Measurements from ENCODE around the gene SPTSSA. TPM values are rescaled to one million over a fixed set of nuclear protein-coding genes. Genes with fewer than 3 reads are reported as not detected.
A peak's percentile ranks its signal among the peaks of the same experiment; 100 is the strongest.
"Not testable (repeated sequence)": the region's sequence is repeated elsewhere in the genome, so short reads cannot be mapped to it uniquely, and the experiment has no call there.

Gene SPTSSA, protein sequence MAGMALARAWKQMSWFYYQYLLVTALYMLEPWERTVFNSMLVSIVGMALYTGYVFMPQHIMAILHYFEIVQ
- 8.0 and 14.2 TPM in 2 replicates for total RNA-seq (2014; rRNA removed; shearing (Covaris generic))

GRCh38 chr14:34462132-34462893 is at the start of gene SPTSSA:
Gene SPTSSA, minus strand, starts transcription at chr14:34462240. Its CDS starts 33 bp downstream, at chr14:34462207.
- DNase-seq (ENCODE audit: low read depth) = peak; percentile 97

GRCh38 chr14:34507884-34508283 is 45.8 kb upstream of the SPTSSA start:
- no peak for DNase-seq (ENCODE audit: low read depth)

- DNase-seq (ENCODE audit: low read depth) = peak; percentile 14
Measured at GRCh38 chr14:34507459-34507858, 45.4 kb upstream of the SPTSSA start.

DNA sequence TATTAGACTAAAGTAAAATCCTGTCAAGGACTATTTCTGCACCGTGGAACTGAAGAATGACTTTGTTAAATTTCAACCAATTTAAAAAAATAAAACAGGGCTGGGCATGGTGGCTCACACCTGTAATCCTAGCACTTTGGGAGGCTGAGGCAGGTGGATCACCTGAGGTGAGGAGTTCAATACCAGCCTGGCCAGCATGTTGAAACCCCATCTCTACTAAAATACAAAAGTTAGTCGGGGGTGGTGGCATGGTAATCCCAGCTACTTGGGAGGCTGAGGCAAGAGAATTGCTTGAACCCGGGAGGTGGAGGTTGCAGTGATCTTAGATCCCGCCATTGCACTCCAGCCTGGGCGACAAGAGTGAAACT is 43.1 kb upstream of the SPTSSA start:
- not testable (repeated sequence) for DNase-seq (ENCODE audit: low read depth)

DNA sequence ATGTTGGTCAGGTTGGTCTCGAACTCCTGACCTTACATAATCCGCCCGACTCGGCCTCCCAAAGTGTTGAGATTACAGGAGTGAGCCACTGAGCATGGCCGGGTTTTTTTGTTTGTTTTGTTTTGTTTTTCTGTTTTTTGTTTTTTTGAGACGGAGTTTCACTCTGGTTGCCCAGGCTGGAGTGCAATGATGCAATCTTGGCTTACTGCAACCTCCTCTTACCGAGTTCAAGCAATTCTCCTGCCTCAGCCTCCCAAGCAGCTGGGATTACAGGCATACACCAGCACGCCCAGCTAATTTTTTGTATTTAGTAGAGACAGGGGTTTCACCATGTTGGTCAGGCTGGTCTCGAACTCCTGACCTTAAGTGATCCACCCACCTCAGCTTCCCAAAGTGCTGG is 42.0 kb upstream of the SPTSSA start:
- DNase-seq (ENCODE audit: low read depth) = not testable (repeated sequence)

GRCh38 chr14:34502545-34503225 is 40.6 kb upstream of the SPTSSA start:
- no peak for DNase-seq (ENCODE audit: low read depth)

DNA sequence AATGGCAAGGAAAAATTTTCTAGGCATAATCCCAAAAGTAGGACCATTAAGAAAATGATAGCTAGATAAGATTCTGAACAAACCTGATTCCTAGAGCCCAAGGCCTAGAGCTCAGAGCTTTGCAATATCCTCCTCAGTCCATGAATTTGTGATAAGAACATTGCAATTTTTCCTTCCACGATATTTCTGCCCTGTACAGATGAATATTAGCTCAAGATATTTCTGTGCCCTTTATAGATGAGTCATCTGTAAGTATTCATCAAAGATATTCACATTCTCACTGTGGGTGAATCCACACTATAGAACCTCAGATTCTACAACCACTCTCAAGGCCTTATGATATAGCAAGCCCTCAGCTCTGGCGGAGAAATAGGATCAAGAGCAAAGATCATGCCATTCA is 40.0 kb upstream of the SPTSSA start:
- DNase-seq (ENCODE audit: low read depth) = no peak

DNA sequence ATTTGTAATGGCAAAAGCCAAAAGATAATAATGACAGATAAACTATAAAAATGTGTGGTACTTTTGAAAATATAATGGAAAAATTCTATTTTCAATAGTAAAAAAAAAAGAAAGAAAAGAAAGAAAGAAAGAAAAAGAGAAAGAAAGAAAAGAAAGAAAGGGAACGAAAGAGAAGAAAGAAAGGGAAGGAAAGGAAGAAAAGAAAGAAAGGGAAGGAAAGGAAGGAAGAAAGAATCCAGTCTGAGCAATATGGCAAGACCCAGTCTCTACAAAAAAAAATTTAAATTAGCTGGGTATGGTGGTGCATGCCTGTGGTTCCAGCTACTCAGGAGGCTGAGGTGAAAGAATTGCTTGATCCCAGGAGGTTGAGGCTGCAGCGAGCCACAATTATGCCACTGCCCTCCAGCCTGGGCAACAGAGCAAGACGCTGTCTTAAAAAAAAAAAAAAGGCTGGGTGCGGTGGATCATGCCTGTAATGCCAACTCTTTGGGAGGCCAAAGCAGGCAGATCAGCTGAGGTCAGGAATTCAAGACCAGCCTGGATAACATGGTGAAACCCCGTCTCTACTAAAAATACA is 39.1 kb upstream of the SPTSSA start:
- peak; percentile 10 for DNase-seq (ENCODE audit: low read depth)

DNA sequence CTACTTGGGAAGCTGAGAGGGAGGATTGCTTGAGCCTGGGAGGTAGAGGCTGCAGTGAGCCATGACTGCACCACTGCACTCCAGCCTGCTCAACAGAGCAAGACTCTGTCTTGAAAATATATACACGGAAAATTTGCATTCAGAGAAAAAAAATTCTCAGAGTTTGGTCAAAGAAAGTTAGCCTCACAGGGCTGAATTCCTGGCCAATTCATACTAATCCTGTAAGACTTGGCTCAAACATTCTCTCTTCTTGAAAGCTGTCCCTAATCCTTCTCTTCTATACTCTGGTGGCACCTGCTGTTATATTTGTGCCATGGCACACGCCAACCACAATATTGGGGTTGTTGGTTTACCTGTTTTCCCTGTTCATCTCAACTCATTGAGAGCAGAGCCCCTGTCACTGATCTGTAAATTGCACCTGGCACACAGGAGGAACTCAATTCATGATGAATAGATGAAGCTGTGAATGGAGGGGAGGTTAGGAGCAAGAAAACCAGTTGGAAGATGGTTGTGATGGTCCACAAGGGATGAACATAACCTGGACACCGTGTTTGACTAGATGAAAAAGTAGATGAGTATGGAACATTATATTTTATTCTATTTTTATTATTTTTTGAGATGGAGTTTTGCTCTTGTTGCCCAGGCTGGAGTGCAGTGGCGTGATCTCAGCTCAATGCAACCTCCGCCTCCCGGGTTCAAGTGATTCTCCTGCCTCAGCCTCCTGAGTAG is 36.8 kb upstream of the SPTSSA start:
- DNase-seq (ENCODE audit: low read depth) = no peak

- peak; percentile 94 for DNase-seq (ENCODE audit: low read depth)
Measured at GRCh38 chr14:34496679-34497513, 34.9 kb upstream of the SPTSSA start.

- no peak for DNase-seq (ENCODE audit: low read depth)
Measured at GRCh38 chr14:34496007-34496678, 34.1 kb upstream of the SPTSSA start.

- DNase-seq (ENCODE audit: low read depth) = no peak
Measured at GRCh38 chr14:34489324-34489723, 27.3 kb upstream of the SPTSSA start.

- DNase-seq (ENCODE audit: low read depth) = no peak
Measured at GRCh38 chr14:34488528-34488927, 26.5 kb upstream of the SPTSSA start.

DNA sequence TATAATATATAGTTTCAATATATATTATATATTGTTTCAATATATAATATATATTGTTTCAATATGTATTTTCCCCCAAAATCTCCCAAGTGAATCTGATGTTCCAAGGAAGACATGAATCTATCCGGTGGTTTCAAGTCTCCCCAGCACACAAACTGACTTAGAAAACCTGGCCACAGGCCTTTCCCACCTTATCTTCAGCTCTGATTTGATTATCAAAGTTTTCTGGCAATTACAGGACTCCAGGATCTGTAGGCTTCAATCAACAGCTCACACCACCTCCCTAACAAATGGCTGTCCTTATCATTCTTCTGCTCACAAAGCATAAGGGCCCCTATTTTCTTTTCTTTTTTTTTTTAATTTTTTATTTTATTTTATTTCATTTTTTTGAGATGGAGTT is 22.7 kb upstream of the SPTSSA start:
- no peak for DNase-seq (ENCODE audit: low read depth)

DNA sequence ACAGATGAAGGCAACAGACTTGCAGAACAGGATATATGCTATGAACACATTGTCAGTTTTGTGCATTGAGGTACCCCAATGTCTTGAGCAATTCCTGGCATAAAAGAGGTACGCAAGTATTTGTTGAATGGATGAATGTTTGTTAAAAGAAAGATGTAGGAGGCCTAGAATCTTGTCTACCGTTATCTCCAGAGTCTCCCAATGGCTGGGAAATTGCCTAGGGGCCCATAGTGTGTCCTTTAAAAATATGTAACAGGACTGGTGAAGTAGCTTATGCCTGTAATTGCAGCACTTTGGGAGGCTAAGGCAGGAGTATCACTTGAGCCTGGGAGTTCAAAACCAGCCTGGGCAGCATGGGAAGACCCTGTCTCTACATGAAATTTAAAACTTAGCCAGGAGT is 20.4 kb upstream of the SPTSSA start:
- no peak for DNase-seq (ENCODE audit: low read depth)

GRCh38 chr14:34479694-34480093 is 17.7 kb upstream of the SPTSSA start:
- no peak for DNase-seq (ENCODE audit: low read depth)

GRCh38 chr14:34478261-34478660 is 16.2 kb upstream of the SPTSSA start:
- DNase-seq (ENCODE audit: low read depth) = no peak

DNA sequence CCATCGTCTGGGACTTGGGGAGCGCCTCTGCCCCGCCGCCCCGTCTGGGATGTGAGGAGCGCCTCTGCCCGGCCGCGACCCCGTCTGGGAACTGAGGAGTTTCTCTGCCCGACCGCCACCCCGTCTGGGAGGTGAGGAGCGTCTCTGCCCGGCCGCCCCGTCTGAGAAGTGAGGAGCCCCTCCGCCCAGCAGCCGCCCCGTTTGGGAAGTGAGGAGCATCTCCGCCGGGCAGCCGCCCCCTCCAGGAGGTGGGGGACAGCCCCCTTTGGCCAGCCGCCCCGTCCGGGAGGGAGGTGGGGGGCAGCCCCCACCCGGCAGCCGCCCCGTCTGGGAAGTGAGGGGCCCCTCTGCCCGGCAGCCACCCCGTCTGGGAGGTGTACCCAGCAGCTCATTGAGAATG is 14.0 kb upstream of the SPTSSA start:
- DNase-seq (ENCODE audit: low read depth) = not testable (repeated sequence)

GRCh38 chr14:34475163-34475562 is 13.1 kb upstream of the SPTSSA start:
- DNase-seq (ENCODE audit: low read depth) = no peak

GRCh38 chr14:34474187-34474679 is 12.2 kb upstream of the SPTSSA start:
- no peak for DNase-seq (ENCODE audit: low read depth)

All from Daoy (cell line).